OCI-LY7 (cell line): ENCODE measurements around the gene PAGR1. TPM values are rescaled to one million over a fixed set of nuclear protein-coding genes. Genes with fewer than 3 reads are reported as not detected.
A peak's percentile ranks its signal among the peaks of the same experiment; 100 is the strongest.

Experiments used
- BruUV-seq: library from RNA; stranded (reverse); fragments of 400-500 nt; replicated peaks from 2 replicates; lab custom pipeline; 2021; lab: Mats Ljungman, UMichigan
- CTCF ChIA-PET: fragments of 300-600 bp; sonication (Branson Sonifier 250); formaldehyde crosslinking; loops from one replicate; lab custom pipeline; 2022; ENCODE audit warnings: antibody characterized with exemption; ENCODE audit not compliant: unreplicated experiment; lab: Charles Lee
- POLR2A ChIA-PET: fragments of 300-600 bp; sonication (Branson Sonifier 250); formaldehyde crosslinking; loops from one replicate; lab custom pipeline; 2022; ENCODE audit warnings: antibody characterized with exemption; lab: Charles Lee
- DNase-seq: peaks from one replicate; pipeline ENCODE4 v3.0.0-alpha.2; 2015; ENCODE audit warnings: low spot score
- H2AFZ ChIP-seq: fragments of 200-600 bp; sonication (generic), shearing (Covaris generic); 2 replicates; pipeline ENCODE4 v1.6.1; 2014; ENCODE audit warnings: mild to moderate bottlenecking, antibody characterized with exemption, low read length, moderate library complexity
- H3K27ac ChIP-seq: fragments of 200-600 bp; sonication (generic); 2 replicates; pipeline ENCODE4 v1.5.1; 2014; ENCODE audit warnings: mixed run types, low read depth, mild to moderate bottlenecking, moderate library complexity, low read length, inconsistent platforms; ENCODE audit not compliant: poor library complexity, severe bottlenecking
- H3K36me3 ChIP-seq: fragments of 200-600 bp; sonication (generic); 2 replicates; pipeline ENCODE4 v1.6.1; 2014; ENCODE audit warnings: mild to moderate bottlenecking, antibody characterized with exemption, low read length, moderate library complexity, mixed read lengths; ENCODE audit not compliant: insufficient read depth
- H3K4me1 ChIP-seq: fragments of 200-600 bp; sonication (generic); 2 replicates; pipeline ENCODE4 v1.5.1; 2014; ENCODE audit warnings: mild to moderate bottlenecking, low read length; ENCODE audit not compliant: insufficient read depth, poor library complexity, severe bottlenecking
- H3K4me2 ChIP-seq: fragments of 200-600 bp; sonication (generic); 2 replicates; pipeline ENCODE4 v1.6.1; 2014; ENCODE audit warnings: mild to moderate bottlenecking, low read length
- H3K4me3 ChIP-seq: fragments of 200-600 bp; sonication (generic); 2 replicates; pipeline ENCODE4 v1.5.1; 2014; ENCODE audit warnings: mild to moderate bottlenecking, low read depth, low read length; ENCODE audit not compliant: poor library complexity, severe bottlenecking
- H3K79me2 ChIP-seq: fragments of 200-600 bp; sonication (generic); 2 replicates; pipeline ENCODE4 v1.6.1; 2016; ENCODE audit warnings: low read depth, mild to moderate bottlenecking, low read length, moderate library complexity, mixed read lengths; ENCODE audit not compliant: insufficient read depth
- H3K9me2 ChIP-seq: fragments of 200-600 bp; sonication (generic); 2 replicates; pipeline ENCODE4 v1.6.1; 2016; ENCODE audit warnings: mild to moderate bottlenecking, low read length, mixed read lengths; ENCODE audit not compliant: insufficient read depth
- H3K9me3 ChIP-seq: fragments of 200-600 bp; sonication (generic); 2 replicates; pipeline ENCODE4 v1.6.1; 2014; ENCODE audit warnings: mild to moderate bottlenecking, mixed run types, low read length, mixed read lengths
- H4K20me1 ChIP-seq: fragments of 200-600 bp; sonication (generic); 2 replicates; pipeline ENCODE4 v1.6.1; 2014; ENCODE audit warnings: mild to moderate bottlenecking, antibody characterized with exemption, low read length, moderate library complexity, mixed read lengths; ENCODE audit not compliant: insufficient read depth
- CTCF ChIP-seq: fragments of 200-600 bp; sonication (generic); conservative IDR thresholded peaks from 2 replicates; pipeline ENCODE4 v1.5.1; 2014; ENCODE audit warnings: mild to moderate bottlenecking, antibody characterized with exemption, low read length, moderate library complexity, mixed read lengths
- EZH2phosphoT487 ChIP-seq: fragments of 200-600 bp; sonication (generic); IDR thresholded peaks from 2 replicates; pipeline ENCODE4 v1.6.1; 2018; ENCODE audit warnings: low read depth, borderline replicate concordance, mild to moderate bottlenecking, mixed run types, antibody characterized with exemption, low read length, moderate library complexity, mixed read lengths
- intact Hi-C: fragments of 100-400 bp; cut with micrococcal nuclease; formaldehyde crosslinking; loops from one replicate; pipeline ENCODE4 v1.10.0; 2022; ENCODE audit not compliant: unreplicated experiment
- total RNA-seq, 2 experiments: library from RNA; depleted of rRNA in 1 of 2; stranded (reverse); fragments of >200 nt in 1 of 2; shearing (Covaris generic) in 1 of 2; gene quantifications; 2 replicates each; pipeline ENCODE4 v1.2.3, GENCODE V29; 2014 to 2022

PAGR1 gene
- total RNA-seq, 2 experiments from 2014 or later, result 51.7 to 59.4 TPM

- Histone ChIP-seq H2AFZ (no peak overlapping the region), H3K4me1 (peaks cover 53% of the 10 kb centered on the region), H3K9me2 (no peaks in the 10 kb centered on the region), H3K4me3 (peak overlapping the region; percentile 83), H3K4me2 (peak overlapping the region; percentile 93), H3K9me3 (no peaks in the 10 kb centered on the region), H3K36me3 (peaks cover 42% of the 10 kb centered on the region), H4K20me1 (peaks cover 18% of the 10 kb centered on the region), H3K27ac (peak overlapping the region; percentile 16), H3K79me2 (peaks cover 15% of the 10 kb centered on the region; the same call in 1 of the 2 replicates)
- no peak for DNase-seq
- CTCF ChIA-PET, result no interaction called here
- intact Hi-C loops, result no loop called here
- BruUV-seq, result TSS peak; percentile 96
- TF ChIP-seq CTCF (no peak), EZH2phosphoT487 (no peak)
- POLR2A ChIA-PET, result no interaction called here
Measured at GRCh38 chr16:29810699-29811169, 5.2 kb upstream of the PAGR1 start.

GRCh38 chr16:29811170-29811895 lies 4.6 kb upstream of the PAGR1 start:
- Histone ChIP-seq H4K20me1 (peaks cover 18% of the 10 kb centered on the region), H3K79me2 (peaks cover 15% of the 10 kb centered on the region; the same call in 1 of the 2 replicates), H3K4me3 (peak overlapping the region; percentile 83), H2AFZ (no peak overlapping the region), H3K9me3 (no peaks in the 10 kb centered on the region), H3K4me1 (peaks cover 53% of the 10 kb centered on the region), H3K4me2 (peak overlapping the region; percentile 93), H3K9me2 (no peaks in the 10 kb centered on the region), H3K36me3 (peaks cover 42% of the 10 kb centered on the region), H3K27ac (no peak overlapping the region)
- BruUV-seq, result no TSS peak
- ChIA-PET POLR2A (no interaction called here), CTCF (no interaction called here)
- intact Hi-C loops, result no loop called here
- no peak for TF ChIP-seq CTCF
- TF ChIP-seq EZH2phosphoT487, result no peak
- DNase-seq, result peak; percentile 72
